Measurements from ENCODE around the gene MAS1L.

Gene MAS1L

GRCh38 chr6:29516108-29516507 lies 28.4 kb upstream of the MAS1L start:
- DNase-seq (ENCODE audit: extremely low spot score) = no peak
- ChIA-PET CTCF (no interaction called here), POLR2A (no interaction called here)
- no peak for TF ChIP-seq CTCF (IDR thresholded peaks at IDR 0.05; ENCODE audit: control extremely low read depth, extremely low read depth, low read depth, missing control alignments)

GRCh38 chr6:29510746-29511300 lies 23.1 kb upstream of the MAS1L start:
- ChIA-PET CTCF (interaction anchor here (1.6 kb wide), 1 partner anchor 16 kb away, joined by 3 read pairs; no protein-coding TSS in a partner anchor), POLR2A (no interaction called here)
- no peak for TF ChIP-seq CTCF (IDR thresholded peaks at IDR 0.05; ENCODE audit: control extremely low read depth, extremely low read depth, low read depth, missing control alignments)
- DNase-seq (ENCODE audit: extremely low spot score) = no peak

GRCh38 chr6:29510202-29510601 lies 22.4 kb upstream of the MAS1L start:
- POLR2A ChIA-PET = no interaction called here
- CTCF ChIA-PET = no interaction called here
- DNase-seq (ENCODE audit: extremely low spot score) = no peak
- no peak for TF ChIP-seq CTCF (IDR thresholded peaks at IDR 0.05; ENCODE audit: control extremely low read depth, extremely low read depth, low read depth, missing control alignments)

- ChIA-PET CTCF (interaction anchor here (1.3 kb wide), 1 partner anchor 19 kb away, joined by 3 read pairs; no protein-coding TSS in a partner anchor), POLR2A (no interaction called here)
- DNase-seq (ENCODE audit: extremely low spot score) = no peak
- no peak for TF ChIP-seq CTCF (IDR thresholded peaks at IDR 0.05; ENCODE audit: control extremely low read depth, extremely low read depth, low read depth, missing control alignments)
These were observed 22.0 kb upstream of the MAS1L start for GRCh38 chr6:29509711-29510110.

GRCh38 chr6:29509239-29509638 lies 21.5 kb upstream of the MAS1L start:
- TF ChIP-seq CTCF (IDR thresholded peaks at IDR 0.05; ENCODE audit: control extremely low read depth, extremely low read depth, low read depth, missing control alignments) = no peak
- CTCF ChIA-PET = interaction anchor here (1.3 kb wide), 1 partner anchor 19 kb away, joined by 3 read pairs; no protein-coding TSS in a partner anchor
- peak; percentile 73 for DNase-seq (ENCODE audit: extremely low spot score)
- POLR2A ChIA-PET = no interaction called here

GRCh38 chr6:29507319-29507718 lies 19.6 kb upstream of the MAS1L start:
- CTCF ChIA-PET = no interaction called here
- POLR2A ChIA-PET = no interaction called here
- no peak for TF ChIP-seq CTCF (IDR thresholded peaks at IDR 0.05; ENCODE audit: control extremely low read depth, extremely low read depth, low read depth, missing control alignments)

More at GRCh38 chr6:29507319-29507718, 19.6 kb upstream of the MAS1L start:
- no peak for DNase-seq (ENCODE audit: extremely low spot score)
